NCI-H2081 (cell line): ENCODE results near the gene APOC3.
"Not testable (repeated sequence)": the region's sequence is repeated elsewhere in the genome, so short reads cannot be mapped to it uniquely, and the experiment has no call there.

Experiments
- DNase-seq, 2 experiments: peaks; one replicate each; lab custom pipeline; 2025; lab: John Stamatoyannopoulos, UW

Gene APOC3

DNA sequence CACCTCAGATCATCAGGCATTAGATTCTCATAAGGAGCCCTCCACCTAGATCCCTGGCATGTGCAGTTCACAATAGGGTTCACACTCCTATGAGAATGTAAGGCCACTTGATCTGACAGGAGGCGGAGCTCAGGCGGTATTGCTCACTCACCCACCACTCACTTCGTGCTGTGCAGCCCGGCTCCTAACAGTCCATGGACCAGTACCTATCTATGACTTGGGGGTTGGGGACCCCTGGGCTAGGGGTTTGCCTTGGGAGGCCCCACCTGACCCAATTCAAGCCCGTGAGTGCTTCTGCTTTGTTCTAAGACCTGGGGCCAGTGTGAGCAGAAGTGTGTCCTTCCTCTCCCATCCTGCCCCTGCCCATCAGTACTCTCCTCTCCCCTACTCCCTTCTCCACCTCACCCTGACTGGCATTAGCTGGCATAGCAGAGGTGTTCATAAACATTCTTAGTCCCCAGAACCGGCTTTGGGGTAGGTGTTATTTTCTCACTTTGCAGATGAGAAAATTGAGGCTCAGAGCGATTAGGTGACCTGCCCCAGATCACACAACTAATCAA is 2.2 kb downstream of the APOC3 start:
- DNase-seq, result no peak

- no peak for DNase-seq
These were observed 2.9 kb downstream of the APOC3 start for GRCh38 chr11:116832350-116833290.

GRCh38 chr11:116833491-116833815 is 3.7 kb downstream of the APOC3 start:
- DNase-seq, result no peak

DNA sequence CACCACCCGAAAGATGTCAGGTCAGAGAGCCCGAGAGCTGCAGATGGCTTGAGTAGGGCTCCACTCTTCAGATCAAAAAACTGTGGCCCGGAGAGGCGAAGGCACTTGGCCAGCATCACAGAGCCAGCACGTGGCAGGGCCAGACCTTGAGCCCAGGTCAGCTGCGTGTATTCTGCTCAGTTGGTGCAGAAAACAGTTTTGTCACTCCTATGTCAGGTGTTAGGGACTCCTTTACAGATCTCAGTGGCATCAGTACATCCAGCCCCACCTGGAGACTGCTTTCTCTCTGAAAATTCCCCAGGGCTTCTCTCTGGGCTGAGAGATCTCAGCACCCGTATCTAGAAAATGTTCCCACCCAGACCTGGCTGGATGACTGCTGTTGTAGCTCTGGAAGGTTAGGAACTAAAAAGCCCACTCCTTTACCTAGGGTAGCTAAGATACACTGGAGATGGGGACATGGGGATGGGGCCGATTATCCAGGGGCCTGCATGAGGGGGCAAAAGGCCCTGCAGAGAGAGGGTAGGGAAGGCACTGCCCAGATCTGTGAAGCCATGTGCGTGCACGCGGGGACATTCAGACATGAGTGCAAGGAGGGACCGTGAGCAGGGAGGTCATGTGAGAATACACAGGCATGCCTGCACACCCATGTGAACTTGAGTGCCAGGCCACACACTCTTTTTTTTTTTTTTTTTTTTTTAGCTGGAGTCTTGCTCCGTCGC is 4.3 kb downstream of the APOC3 start:
- DNase-seq, result no peak

GRCh38 chr11:116834535-116835041 is 4.9 kb downstream of the APOC3 start:
- DNase-seq, result not testable (repeated sequence)

- DNase-seq, result no peak
These were observed 5.5 kb downstream of the APOC3 start for GRCh38 chr11:116835042-116835772.

DNA sequence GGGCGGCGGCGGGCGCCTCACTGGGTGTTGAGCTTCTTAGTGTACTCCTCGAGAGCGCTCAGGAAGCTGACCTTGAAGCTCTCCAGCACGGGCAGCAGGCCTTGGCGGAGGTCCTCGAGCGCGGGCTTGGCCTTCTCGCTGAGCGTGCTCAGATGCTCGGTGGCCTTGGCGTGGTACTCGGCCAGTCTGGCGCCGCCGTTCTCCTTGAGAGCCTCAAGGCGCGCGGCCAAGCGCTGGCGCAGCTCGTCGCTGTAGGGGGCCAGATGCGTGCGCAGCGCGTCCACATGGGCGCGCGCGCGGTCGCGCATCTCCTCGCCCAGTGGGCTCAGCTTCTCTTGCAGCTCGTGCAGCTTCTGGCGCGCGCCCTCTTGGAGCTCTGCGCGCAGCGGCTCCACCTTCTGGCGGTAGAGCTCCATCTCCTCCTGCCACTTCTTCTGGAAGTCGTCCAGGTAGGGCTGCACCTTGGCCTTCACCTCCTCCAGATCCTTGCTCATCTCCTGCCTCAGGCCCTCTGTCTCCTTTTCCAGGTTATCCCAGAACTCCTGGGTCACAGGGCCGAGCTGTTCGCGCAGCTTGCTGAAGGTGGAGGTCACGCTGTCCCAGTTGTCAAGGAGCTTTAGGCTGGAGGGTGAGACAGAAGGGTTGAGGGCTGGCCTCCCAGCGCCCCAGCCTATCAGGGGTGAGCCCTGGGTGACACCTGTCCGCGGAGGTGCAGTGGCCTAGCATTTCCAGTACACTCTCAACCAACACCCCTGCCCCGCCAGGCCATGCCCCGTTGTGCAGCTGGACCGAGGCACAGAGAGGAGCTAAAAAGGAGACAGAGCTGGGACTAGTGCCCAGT is 6.3 kb downstream of the APOC3 start:
- DNase-seq, result peak; percentile 91 to 94

GRCh38 chr11:116836632-116836991 is 6.9 kb downstream of the APOC3 start:
- no peak for DNase-seq

DNA sequence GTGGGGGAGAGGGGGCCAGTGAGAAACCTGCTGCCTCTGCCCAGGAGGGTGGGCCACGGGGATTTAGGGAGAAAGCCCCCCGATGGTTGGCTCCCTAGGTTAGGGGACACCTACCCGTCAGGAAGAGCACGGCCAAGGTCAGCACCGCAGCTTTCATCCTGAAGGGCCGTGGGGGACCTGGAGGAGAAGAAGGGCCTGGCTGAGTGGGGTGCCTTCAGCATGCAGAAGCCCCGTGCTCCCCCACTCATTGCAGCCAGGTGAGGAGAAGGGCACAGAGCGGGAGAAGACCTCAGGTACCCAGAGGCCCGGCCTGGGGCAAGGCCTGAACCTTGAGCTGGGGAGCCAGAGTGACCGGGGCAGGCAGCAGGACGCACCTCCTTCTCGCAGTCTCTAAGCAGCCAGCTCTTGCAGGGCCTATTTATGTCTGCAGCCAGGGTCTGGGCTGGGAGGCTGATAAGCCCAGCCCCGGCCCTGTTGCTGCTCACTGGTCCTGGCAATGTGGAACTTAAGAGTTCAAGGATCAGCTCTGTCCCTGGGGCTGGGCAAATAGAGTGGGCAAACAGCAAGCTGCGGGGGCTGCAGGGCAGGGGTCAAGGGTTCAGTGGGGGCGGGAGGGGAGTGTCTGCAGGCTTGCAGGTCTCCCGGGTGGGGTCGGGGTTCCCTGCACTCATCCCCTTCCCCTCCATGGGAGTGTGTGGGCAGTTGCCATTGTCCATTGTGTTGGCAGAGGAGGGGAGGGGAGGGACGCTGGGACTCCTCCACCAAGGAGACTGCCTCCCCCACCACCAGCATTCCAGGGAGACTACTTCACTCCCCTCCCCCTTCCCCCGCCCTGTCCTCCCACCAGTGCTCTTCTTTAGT is 7.8 kb downstream of the APOC3 start, which contains the start of gene APOA1:
Gene APOA1 (minus strand): TSS at position 392 of the 861 bp plus-strand sequence. CDS start 235 bp downstream, at position 157.
- no peak for DNase-seq

GRCh38 chr11:116838321-116839084 is 8.8 kb downstream of the APOC3 start:
- no peak for DNase-seq

GRCh38 chr11:116840224-116840745 is 10.6 kb downstream of the APOC3 start:
- DNase-seq, result no peak

GRCh38 chr11:116840746-116841296 is 11.1 kb downstream of the APOC3 start:
- DNase-seq, result no peak

DNA sequence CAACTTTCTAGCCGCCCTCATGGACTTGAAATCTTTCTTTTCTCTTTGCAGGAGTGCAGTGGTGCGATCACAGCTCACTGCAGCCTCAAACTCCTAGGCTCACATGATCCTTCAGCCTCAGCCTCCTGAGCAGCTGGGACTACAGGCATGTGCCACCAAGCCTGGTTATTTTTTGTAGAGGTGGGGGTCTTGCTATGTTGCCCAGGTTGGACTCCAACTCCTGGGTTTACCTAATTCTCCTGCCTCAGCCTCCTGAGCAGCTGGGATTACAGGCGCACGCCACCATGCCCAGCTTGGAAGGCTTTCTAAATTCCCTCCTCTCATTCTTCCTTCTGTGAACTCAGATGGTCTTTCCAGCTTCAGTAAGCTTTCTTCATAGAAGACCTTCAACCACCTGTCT is 12.4 kb downstream of the APOC3 start:
- no peak for DNase-seq

- DNase-seq, result no peak
These were observed 13.2 kb downstream of the APOC3 start for GRCh38 chr11:116842909-116843308.

DNA sequence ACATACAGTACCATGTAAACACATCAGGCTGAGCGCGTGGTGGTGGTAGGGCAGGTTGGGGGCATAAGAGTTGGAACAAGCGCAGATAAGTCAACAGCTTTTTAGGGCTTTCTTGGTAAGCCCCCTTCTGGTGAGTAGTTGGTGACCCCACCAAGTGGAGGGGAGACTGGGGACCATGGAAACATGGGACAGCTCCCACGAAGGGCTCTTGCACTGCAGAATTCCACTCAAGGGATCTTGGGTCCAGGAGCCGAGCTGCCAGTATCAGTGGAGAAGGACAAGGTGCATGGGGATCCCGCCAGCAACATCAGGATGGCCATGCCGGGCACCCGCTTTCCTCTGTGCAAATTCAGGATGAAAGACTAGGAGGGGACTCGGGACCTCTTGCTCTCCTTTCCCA is 14.0 kb downstream of the APOC3 start:
- DNase-seq, result no peak

- DNase-seq, result no peak
These were observed 15.0 kb downstream of the APOC3 start for GRCh38 chr11:116844722-116845121.

GRCh38 chr11:116847612-116848011 is 17.9 kb downstream of the APOC3 start:
- DNase-seq, result no peak

GRCh38 chr11:116849060-116849459 is 19.4 kb downstream of the APOC3 start:
- no peak for DNase-seq

GRCh38 chr11:116849486-116849885 is 19.8 kb downstream of the APOC3 start:
- no peak for DNase-seq
